Measurements from ENCODE around the gene EXD3. TPM values are rescaled to one million over a fixed set of nuclear protein-coding genes. Genes with fewer than 3 reads are reported as not detected.
A peak's percentile ranks its signal among the peaks of the same experiment; 100 is the strongest.

EXD3 gene
- total and polyA plus RNA-seq, 2 of the 13 experiments (the other 11 are each of a cell fraction or from before 2014, with no cell fraction given), result 2.7 to 4.8 TPM

GRCh38 chr9:137459601-137460362, 36.8 kb upstream of the EXD3 start (continued):
- TF ChIP-seq ARID5B (CRISPR knock-in tag; IDR thresholded peaks at IDR 0.05) (0 out of 2 replicates have a peak, but pooled peaks have one; percentile 10), ARID3A (IDR thresholded peaks at IDR 0.05; ENCODE audit: low read depth, low read length) (no peak), ERF (CRISPR knock-in tag; IDR thresholded peaks at IDR 0.05) (no peak), KAT2B (IDR thresholded peaks at IDR 0.05; ENCODE audit: borderline replicate concordance, low read depth, low read length) (no peak), ZNF574 (CRISPR knock-in tag; IDR thresholded peaks at IDR 0.05) (no peak), TBP (CRISPR knock-in tag; IDR thresholded peaks at IDR 0.05) (no peak), ZNF749 (CRISPR knock-in tag; IDR thresholded peaks at IDR 0.05; ENCODE audit: borderline replicate concordance) (no peak), SP5 (CRISPR knock-in tag; IDR thresholded peaks at IDR 0.05; ENCODE audit: borderline replicate concordance, low read depth) (no peak), ZNF205 (CRISPR knock-in tag; IDR thresholded peaks at IDR 0.05) (no peak), TBX3 (IDR thresholded peaks at IDR 0.05; ENCODE audit: borderline replicate concordance) (no peak), ZNF460 (CRISPR knock-in tag; IDR thresholded peaks at IDR 0.05; ENCODE audit: borderline replicate concordance) (no peak), HOMEZ (CRISPR knock-in tag; IDR thresholded peaks at IDR 0.05; ENCODE audit: low read depth) (no peak), FOSL1 (CRISPR knock-in tag; IDR thresholded peaks at IDR 0.05; ENCODE audit: borderline replicate concordance) (no peak), SETDB1 (CRISPR knock-in tag; IDR thresholded peaks at IDR 0.05; ENCODE audit: borderline replicate concordance) (no peak), ZNF10 (CRISPR knock-in tag; IDR thresholded peaks at IDR 0.05; ENCODE audit: borderline replicate concordance, low read depth) (no peak), MEF2D (CRISPR knock-in tag; IDR thresholded peaks at IDR 0.05) (peak; percentile 44; the same call in 1 of the 2 replicates), ATF1 (CRISPR knock-in tag; IDR thresholded peaks at IDR 0.05) (no peak), ZNF660 (CRISPR knock-in tag; IDR thresholded peaks at IDR 0.05; ENCODE audit: borderline replicate concordance, low read depth) (no peak), DRAP1 (CRISPR knock-in tag; IDR thresholded peaks at IDR 0.05) (no peak)
